Measurements from ENCODE around the gene GALK1. TPM values are rescaled to one million over a fixed set of nuclear protein-coding genes. Genes with fewer than 3 reads are reported as not detected.

GALK1 gene
- total and polyA plus RNA-seq, 2 of the 13 experiments (the other 11 are each of a cell fraction or from before 2014, with no cell fraction given), result 59.9 to 93.6 TPM

DNA sequence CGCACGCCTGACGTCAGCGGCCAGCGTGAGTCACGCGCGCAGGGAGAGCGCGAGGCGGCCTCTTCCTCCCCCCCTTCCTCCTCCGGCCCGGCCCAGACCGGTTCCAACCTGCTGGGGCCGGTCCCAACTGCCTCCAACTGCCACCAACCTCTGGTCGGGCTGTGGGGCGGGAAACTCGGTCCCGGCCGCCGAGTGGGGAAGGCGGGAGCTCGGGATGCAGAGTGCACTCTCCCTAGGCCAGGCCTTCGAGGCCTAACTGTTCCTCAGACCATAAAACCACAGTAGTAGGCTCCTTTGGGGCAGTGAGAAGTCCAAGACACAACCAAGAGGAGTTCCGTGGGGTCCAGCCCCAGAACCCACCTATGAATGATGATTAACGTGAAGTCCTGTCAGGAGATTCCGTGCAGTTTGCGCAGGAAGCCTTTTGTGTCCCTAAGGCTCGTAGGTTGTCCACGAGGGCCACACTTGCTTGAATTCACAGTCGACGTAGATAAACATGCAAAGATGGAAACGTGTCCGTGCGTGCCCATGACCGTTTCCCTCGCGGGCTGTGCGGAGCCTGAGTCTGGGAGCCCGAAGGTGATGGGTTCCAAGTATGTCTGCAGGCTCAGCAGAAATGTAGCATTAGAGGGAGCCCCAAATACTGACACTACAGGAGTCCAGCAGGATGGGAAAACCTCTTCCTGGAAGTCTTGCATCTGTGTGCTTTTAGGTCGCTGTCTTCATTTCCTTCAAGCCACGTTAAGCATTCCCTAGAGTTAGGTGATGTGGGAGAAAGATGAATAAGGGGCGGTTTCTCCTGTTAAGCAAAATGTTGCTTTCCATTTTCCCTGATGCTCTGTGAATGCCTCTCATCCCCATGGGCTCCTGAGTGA lies 20.3 kb upstream of the GALK1 start (continued):
- TF ChIP-seq ZNF563 (CRISPR knock-in tag; IDR thresholded peaks at IDR 0.05) (peak; percentile 74; the same call in 1 of the 2 replicates), FOSL1 (CRISPR knock-in tag; IDR thresholded peaks at IDR 0.05; ENCODE audit: borderline replicate concordance) (peak; percentile 45; the same call in 1 of the 2 replicates), NR2F6 (IDR thresholded peaks at IDR 0.05) (no peak), NR2F6 (CRISPR knock-in tag; IDR thresholded peaks at IDR 0.05) (peak; percentile 27; the same call in 1 of the 2 replicates), TBX3 (IDR thresholded peaks at IDR 0.05; ENCODE audit: borderline replicate concordance) (0 out of 2 replicates have a peak, but pooled peaks have one; percentile 15), TOE1 (CRISPR knock-in tag; IDR thresholded peaks at IDR 0.05) (peak; percentile 87; the same call in 1 of the 2 replicates), ZNF451 (CRISPR knock-in tag; IDR thresholded peaks at IDR 0.05) (no peak), ZFP36L2 (CRISPR knock-in tag; IDR thresholded peaks at IDR 0.05) (peak; percentile 82; the same call in 1 of the 2 replicates), ZNF143 (CRISPR knock-in tag; IDR thresholded peaks at IDR 0.05) (no peak), AFF4 (CRISPR knock-in tag; IDR thresholded peaks at IDR 0.05) (peak; percentile 82), ZNF331 (CRISPR knock-in tag; IDR thresholded peaks at IDR 0.05) (peak; percentile 71), SAFB2 (CRISPR knock-in tag; IDR thresholded peaks at IDR 0.05; ENCODE audit: borderline replicate concordance, low read depth) (no peak; the same call in 1 of the 2 replicates), JUNB (CRISPR knock-in tag; IDR thresholded peaks at IDR 0.05; ENCODE audit: borderline replicate concordance) (no peak), SNAI1 (CRISPR knock-in tag; IDR thresholded peaks at IDR 0.05; ENCODE audit: borderline replicate concordance) (peak; percentile 56; the same call in 1 of the 2 replicates), NR2C2 (CRISPR knock-in tag; IDR thresholded peaks at IDR 0.05; ENCODE audit: borderline replicate concordance) (no peak; the same call in 1 of the 2 replicates), ZHX2 (IDR thresholded peaks at IDR 0.05; ENCODE audit: low read depth) (peak; percentile 13), ZHX2 (CRISPR knock-in tag; IDR thresholded peaks at IDR 0.05; ENCODE audit: borderline replicate concordance) (peak; percentile 91; the same call in 1 of the 2 replicates), ZNF589 (CRISPR knock-in tag; conservative IDR thresholded peaks at IDR 0.05) (peak; percentile 66; the same call in 1 of the 2 replicates), FOXA1 (IDR thresholded peaks at IDR 0.05) (no peak), FOXA1 (CRISPR knock-in tag; IDR thresholded peaks at IDR 0.05) (peak; percentile 59), MYC (CRISPR knock-in tag; IDR thresholded peaks at IDR 0.05; ENCODE audit: borderline replicate concordance) (peak; percentile 94)

Data from HepG2 (cell line).